Stimulated activated naive B cell treated with anti-CD40 and anti-IgM and Interleukin-4, amounts not matched to agents 10 μg/mL and 1 μg/mL and 100 μg/mL, for 72 hours (primary cell): ENCODE data around the gene ESRRB.

Experiments used
- ATAC-seq, 2 donors: fragments of 150-1000 bp; cut with Tn5 transposase; replicated peaks; 2 replicates each; pipeline ENCODE4 v1.10.0; 2021; ENCODE audit warnings: moderate library complexity in 1 of 2
- DNase-seq: peaks from one replicate; pipeline ENCODE4 v3.0.0; 2021
- H3K27ac Mint-ChIP-seq: one replicate; pipeline ENCODE4 v1.8.0; 2022; ENCODE audit warnings: mild to moderate bottlenecking, mixed read lengths
- H3K27me3 Mint-ChIP-seq, 2 donors: one replicate each; pipeline ENCODE4 v1.8.0; 2022; ENCODE audit warnings: mixed read lengths in 2 of 2
- H3K36me3 Mint-ChIP-seq, 2 donors: one replicate each; pipeline ENCODE4 v1.8.0; 2022; ENCODE audit warnings: mixed read lengths in 2 of 2, mild to moderate bottlenecking in 1 of 2
- H3K4me1 Mint-ChIP-seq, 2 donors: one replicate each; pipeline ENCODE4 v1.8.0; 2022; ENCODE audit warnings: mixed read lengths in 2 of 2, mild to moderate bottlenecking in 1 of 2
- H3K4me3 Mint-ChIP-seq, 2 donors: one replicate each; pipeline ENCODE4 v1.8.0; 2022; ENCODE audit warnings: mild to moderate bottlenecking in 2 of 2, mixed read lengths in 2 of 2, moderate library complexity in 1 of 2
- H3K9me3 Mint-ChIP-seq, 2 donors: one replicate each; pipeline ENCODE4 v1.8.0; 2022; ENCODE audit warnings: mixed read lengths in 2 of 2, mild to moderate bottlenecking in 1 of 2

Gene ESRRB

GRCh38 chr14:76407449-76408150 is 31.7 kb downstream of the ESRRB start:
- no peak overlapping the region for H3K27ac Mint-ChIP-seq

DNA sequence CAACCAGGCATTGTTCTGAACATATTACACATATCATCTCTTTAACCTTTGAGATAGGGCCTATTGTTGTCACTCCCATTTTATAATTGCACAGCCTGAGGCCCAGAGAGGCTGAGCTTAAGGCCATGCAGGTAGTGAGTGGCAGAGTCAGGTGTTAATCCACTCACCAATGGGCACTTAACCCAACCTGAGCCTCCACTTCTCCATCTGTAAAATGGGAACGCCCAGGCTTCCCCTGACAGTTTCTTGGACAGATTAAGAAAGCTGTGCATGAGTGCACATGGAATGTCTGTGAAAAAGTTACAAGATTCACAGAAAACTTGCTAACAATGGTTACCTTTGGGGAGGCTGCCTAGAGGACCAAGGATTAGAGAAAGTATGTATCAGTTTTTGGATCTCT is 32.9 kb downstream of the ESRRB start:
- Mint-ChIP-seq H3K4me3 (no peak overlapping the region), H3K4me1 (no peaks in the 10 kb centered on the region), H3K9me3 (peaks cover 0 to 2% of the 10 kb centered on the region in 2 donors), H3K27ac (no peak overlapping the region), H3K36me3 (no peaks in the 10 kb centered on the region), H3K27me3 (peaks cover 27 to 49% of the 10 kb centered on the region in 2 donors)
- no peak for DNase-seq
- no peak for ATAC-seq

More at GRCh38 chr14:76407449-76408150, 31.7 kb downstream of the ESRRB start:
- ATAC-seq (no peak), DNase-seq (no peak)
- Mint-ChIP-seq H3K36me3 (no peaks in the 10 kb centered on the region), H3K27me3 (peaks cover 21 to 51% of the 10 kb centered on the region in 2 donors), H3K9me3 (no peaks in the 10 kb centered on the region), H3K4me3 (no peak overlapping the region), H3K4me1 (no peaks in the 10 kb centered on the region)

GRCh38 chr14:76412501-76412900 is 36.6 kb downstream of the ESRRB start:
- DNase-seq: no peak
- Mint-ChIP-seq H3K27ac (no peak overlapping the region), H3K9me3 (peaks cover 0 to 2% of the 10 kb centered on the region in 2 donors), H3K36me3 (no peaks in the 10 kb centered on the region), H3K4me3 (no peak overlapping the region), H3K4me1 (peaks cover 2 to 7% of the 10 kb centered on the region in 2 donors), H3K27me3 (peaks cover 49 to 61% of the 10 kb centered on the region in 2 donors)
- ATAC-seq: no peak

DNA sequence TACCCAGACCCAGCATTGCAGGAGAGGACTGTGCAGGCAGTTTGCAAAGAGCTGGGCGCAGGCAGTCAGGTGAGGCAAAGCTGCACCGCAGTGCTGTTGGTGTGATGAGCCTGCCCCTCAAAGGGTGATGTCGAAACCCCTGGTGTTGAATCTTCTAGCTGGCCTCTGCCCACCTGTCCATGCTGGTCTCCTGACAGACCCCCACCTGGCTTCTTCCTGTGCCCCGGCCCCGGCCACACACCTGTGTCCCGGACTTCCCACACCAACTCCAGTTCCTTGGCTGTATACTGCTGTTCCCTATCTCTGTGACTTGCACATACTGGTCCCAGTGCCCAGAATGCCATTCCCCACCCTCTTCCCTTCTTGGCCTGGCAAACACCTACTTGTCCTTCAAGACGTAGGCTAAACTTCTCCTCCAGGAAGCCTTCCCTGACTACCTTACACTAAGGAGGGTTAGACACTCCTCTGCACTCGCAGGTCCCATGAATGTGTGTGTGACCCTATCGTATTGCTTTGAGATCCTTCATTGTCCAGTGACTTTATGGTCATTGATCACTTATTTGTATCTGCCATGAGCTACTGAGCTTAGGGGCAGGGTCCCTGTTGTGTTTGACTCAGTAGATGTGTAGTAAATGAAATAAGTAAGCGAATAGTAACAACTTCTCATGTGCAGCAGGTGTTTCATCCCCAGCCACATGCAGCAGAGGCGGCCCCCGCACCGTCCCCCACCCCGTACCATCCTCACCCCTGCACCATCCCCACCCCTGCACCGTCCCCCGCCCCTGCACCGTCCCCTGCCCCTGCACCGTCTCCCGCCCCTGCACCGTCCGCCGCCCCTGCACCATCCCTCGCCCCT is 37.4 kb downstream of the ESRRB start:
- Mint-ChIP-seq H3K36me3 (no peaks in the 10 kb centered on the region), H3K4me1 (peaks cover 3 to 7% of the 10 kb centered on the region in 2 donors), H3K4me3 (no peak overlapping the region), H3K27me3 (peaks cover 51 to 53% of the 10 kb centered on the region in 2 donors), H3K9me3 (peaks cover 0 to 2% of the 10 kb centered on the region in 2 donors), H3K27ac (no peak overlapping the region)
- DNase-seq (no peak), ATAC-seq (no peak)

DNA sequence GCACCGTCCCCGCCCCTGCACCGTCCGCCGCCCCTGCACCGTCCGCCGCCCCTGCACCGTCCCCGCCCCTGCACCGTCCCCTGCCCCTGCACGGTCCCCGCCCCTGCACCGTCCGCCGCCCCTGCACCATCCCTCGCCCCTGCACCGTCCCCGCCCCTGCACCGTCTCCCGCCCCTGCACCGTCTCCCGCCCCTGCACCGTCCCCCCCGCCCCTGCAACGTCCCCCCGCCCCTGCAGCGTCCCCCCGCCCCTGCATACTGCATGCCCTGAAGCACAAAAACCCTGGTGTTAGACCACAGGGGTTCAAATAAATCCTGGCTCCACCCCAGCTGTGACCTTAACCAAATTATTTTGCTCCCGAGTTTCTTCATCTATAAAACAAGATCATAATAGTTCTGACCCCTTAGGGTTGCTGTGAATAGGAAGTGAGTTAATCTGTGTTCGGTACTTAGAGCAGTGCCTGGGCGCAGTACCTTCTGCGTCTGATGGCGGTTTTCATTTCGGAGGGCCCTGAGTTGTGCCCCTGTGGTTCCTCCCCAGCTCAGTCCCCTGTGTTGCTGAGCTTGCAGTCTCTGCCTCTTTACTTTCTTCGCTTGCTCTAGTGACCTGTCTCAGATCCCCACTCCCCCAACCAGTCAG is 38.1 kb downstream of the ESRRB start:
- Mint-ChIP-seq H3K4me1 (peaks cover 8% of the 10 kb centered on the region in 2 donors), H3K36me3 (no peaks in the 10 kb centered on the region), H3K4me3 (peak overlapping the region in 1 of 2 donors; percentile 12), H3K27ac (no peak overlapping the region), H3K27me3 (peaks cover 49 to 52% of the 10 kb centered on the region in 2 donors), H3K9me3 (peaks cover 0 to 2% of the 10 kb centered on the region in 2 donors)
- ATAC-seq: no peak
- DNase-seq: no peak

DNA sequence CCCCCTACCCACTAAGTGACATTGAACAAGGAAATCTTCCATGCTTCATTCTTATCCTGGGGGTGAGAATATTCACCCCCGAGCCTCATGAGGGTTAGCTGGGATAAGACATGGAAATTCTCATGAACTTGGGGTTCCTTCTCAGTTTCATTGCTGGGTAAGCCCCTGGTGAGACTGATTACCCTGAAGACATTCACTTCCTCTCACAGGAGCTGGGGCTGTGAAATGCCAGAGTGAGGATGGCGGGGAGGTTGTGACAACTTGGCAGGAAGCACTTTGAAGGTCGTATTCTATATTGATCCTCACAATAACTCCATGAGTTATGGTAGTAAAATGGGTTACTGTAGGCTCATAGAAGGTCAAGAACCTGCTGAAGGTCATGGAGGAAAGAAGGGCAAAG is 43.5 kb downstream of the ESRRB start:
- ATAC-seq (peak; percentile 87 to 89), DNase-seq (no peak)
- no peaks in the 10 kb centered on the region for H3K36me3 Mint-ChIP-seq
- peaks cover 11 to 13% of the 10 kb centered on the region in 2 donors for H3K4me1 Mint-ChIP-seq
- no peaks in the 10 kb centered on the region for H3K9me3 Mint-ChIP-seq
- H3K4me3 Mint-ChIP-seq: no peak overlapping the region
- H3K27me3 Mint-ChIP-seq: peaks cover 26 to 28% of the 10 kb centered on the region in 2 donors
- peak overlapping the region; percentile 65 for H3K27ac Mint-ChIP-seq

DNA sequence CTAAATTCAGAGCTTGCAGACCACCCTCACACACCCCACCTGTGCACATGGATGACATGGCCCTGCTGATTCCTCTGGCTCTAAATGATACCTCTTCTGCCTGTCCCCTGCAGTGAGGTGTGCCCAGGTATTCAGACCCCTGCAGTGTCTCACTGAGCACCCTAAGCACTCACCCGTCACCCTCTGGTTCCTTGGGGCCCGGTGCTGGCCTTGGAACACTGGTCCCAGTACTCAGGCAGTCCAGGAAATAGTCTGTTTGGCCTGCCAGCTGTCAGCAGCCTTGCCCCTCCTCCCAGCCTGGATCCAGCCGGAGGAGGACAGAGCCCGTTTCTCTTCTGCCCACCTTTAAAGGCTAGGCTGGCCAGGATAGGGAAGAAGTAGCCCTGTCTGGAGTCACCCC is 44.9 kb downstream of the ESRRB start:
- Mint-ChIP-seq H3K9me3 (peaks cover 0 to 2% of the 10 kb centered on the region in 2 donors), H3K36me3 (peaks cover 0 to 1% of the 10 kb centered on the region in 2 donors), H3K4me1 (peaks cover 10% of the 10 kb centered on the region in 2 donors), H3K4me3 (no peak overlapping the region), H3K27me3 (peaks cover 20 to 24% of the 10 kb centered on the region in 2 donors), H3K27ac (no peak overlapping the region)
- DNase-seq: no peak
- ATAC-seq: no peak

- DNase-seq: no peak
- Mint-ChIP-seq H3K4me1 (peaks cover 10% of the 10 kb centered on the region in 2 donors), H3K27me3 (peaks cover 17 to 18% of the 10 kb centered on the region in 2 donors), H3K36me3 (peaks cover 0 to 3% of the 10 kb centered on the region in 2 donors), H3K9me3 (peaks cover 0 to 2% of the 10 kb centered on the region in 2 donors), H3K27ac (no peak overlapping the region), H3K4me3 (no peak overlapping the region)
- no peak for ATAC-seq
Measured at GRCh38 chr14:76421662-76422061, 45.7 kb downstream of the ESRRB start.

DNA sequence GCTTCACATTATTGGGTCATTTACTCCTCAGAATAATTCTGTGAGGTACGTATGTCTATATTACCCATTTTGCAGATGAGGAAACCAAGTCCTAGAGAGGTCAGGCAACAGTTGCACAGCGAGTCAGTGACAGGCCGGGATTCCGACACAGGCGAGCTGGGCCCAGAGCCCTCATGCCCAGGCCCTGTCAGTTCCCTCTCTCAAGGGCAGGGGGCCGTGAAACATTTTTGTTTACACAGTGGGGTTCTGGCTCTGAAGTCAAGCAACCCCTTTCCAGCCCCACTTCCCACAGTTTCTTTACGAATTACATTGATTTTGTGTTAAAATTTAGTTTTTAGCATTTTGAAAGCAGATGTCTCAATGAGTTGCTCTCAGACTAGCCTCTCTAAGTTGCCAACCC is 46.7 kb downstream of the ESRRB start:
- Mint-ChIP-seq H3K9me3 (peaks cover 0 to 2% of the 10 kb centered on the region in 2 donors), H3K4me3 (no peak overlapping the region), H3K27ac (no peak overlapping the region), H3K4me1 (peaks cover 10% of the 10 kb centered on the region in 2 donors), H3K36me3 (peaks cover 0 to 3% of the 10 kb centered on the region in 2 donors), H3K27me3 (peaks cover 7 to 15% of the 10 kb centered on the region in 2 donors)
- ATAC-seq (no peak), DNase-seq (no peak)

- peaks cover 0 to 2% of the 10 kb centered on the region in 2 donors for H3K9me3 Mint-ChIP-seq
- H3K4me3 Mint-ChIP-seq: no peak overlapping the region
- no peak for DNase-seq
- no peak overlapping the region for H3K27ac Mint-ChIP-seq
- peaks cover 7 to 10% of the 10 kb centered on the region in 2 donors for H3K4me1 Mint-ChIP-seq
- peaks cover 7 to 15% of the 10 kb centered on the region in 2 donors for H3K27me3 Mint-ChIP-seq
- peaks cover 0 to 3% of the 10 kb centered on the region in 2 donors for H3K36me3 Mint-ChIP-seq
- ATAC-seq: no peak
Measured at GRCh38 chr14:76423534-76423933, 47.6 kb downstream of the ESRRB start.

DNA sequence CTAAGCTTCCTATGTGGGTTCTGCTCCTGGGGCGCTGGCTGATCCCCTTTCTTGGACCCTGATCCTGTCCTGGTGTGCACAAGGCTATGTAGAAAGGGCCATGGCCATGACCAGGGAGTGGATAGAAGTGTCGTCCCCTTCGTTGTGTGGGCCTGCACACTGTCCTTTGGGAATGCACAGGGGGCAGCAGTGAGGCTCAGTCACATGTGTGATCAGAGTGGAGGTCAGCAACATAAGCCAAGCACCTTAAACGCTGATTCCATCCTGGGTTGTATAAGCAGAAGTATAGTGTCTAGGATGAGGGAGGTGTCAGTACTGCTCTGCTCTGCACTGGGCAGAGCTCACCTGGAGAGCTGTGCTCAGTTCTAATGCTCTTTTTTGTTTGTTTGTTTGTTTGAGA is 48.4 kb downstream of the ESRRB start:
- Mint-ChIP-seq H3K4me3 (no peak overlapping the region), H3K36me3 (peaks cover 0 to 3% of the 10 kb centered on the region in 2 donors), H3K27me3 (peaks cover 7 to 15% of the 10 kb centered on the region in 2 donors), H3K9me3 (peaks cover 0 to 2% of the 10 kb centered on the region in 2 donors), H3K27ac (no peak overlapping the region), H3K4me1 (peaks cover 4 to 6% of the 10 kb centered on the region in 2 donors)
- DNase-seq: no peak
- no peak for ATAC-seq

- H3K9me3 Mint-ChIP-seq: peaks cover 0 to 2% of the 10 kb centered on the region in 2 donors
- DNase-seq (no peak), ATAC-seq (no peak)
- no peak overlapping the region for H3K27ac Mint-ChIP-seq
- peaks cover 7 to 15% of the 10 kb centered on the region in 2 donors for H3K27me3 Mint-ChIP-seq
- no peak overlapping the region for H3K4me3 Mint-ChIP-seq
- H3K36me3 Mint-ChIP-seq: peaks cover 0 to 3% of the 10 kb centered on the region in 2 donors
- no peaks in the 10 kb centered on the region for H3K4me1 Mint-ChIP-seq
Measured at GRCh38 chr14:76426161-76426696, 50.3 kb downstream of the ESRRB start.

DNA sequence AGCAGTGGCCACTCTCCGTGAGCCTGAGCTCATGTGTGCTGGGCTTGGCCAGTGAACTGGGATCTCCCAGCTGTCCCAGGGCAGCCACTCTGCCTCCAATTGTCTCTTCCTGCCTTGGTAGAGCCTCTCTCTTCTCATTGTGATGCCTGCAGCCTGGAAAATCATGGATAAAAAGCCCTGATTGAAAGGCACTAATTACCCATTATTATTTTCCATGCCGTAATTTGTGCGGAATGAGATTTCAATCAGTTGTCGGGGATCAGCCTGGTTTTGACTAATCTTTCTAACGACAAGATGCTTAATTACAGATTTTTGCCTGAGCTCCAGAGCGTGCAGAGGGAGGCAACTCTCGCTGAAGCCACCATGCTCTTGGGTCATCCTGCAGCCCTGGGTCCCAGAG is 52.7 kb downstream of the ESRRB start:
- no peaks in the 10 kb centered on the region for H3K4me1 Mint-ChIP-seq
- H3K36me3 Mint-ChIP-seq: peaks cover 0 to 3% of the 10 kb centered on the region in 2 donors

GRCh38 chr14:76430017-76430416 is 54.1 kb downstream of the ESRRB start:
- Mint-ChIP-seq H3K27ac (no peak overlapping the region), H3K4me1 (no peaks in the 10 kb centered on the region), H3K36me3 (peaks cover 0 to 3% of the 10 kb centered on the region in 2 donors), H3K9me3 (peaks cover 0 to 2% of the 10 kb centered on the region in 2 donors), H3K4me3 (no peak overlapping the region), H3K27me3 (peaks cover 14 to 32% of the 10 kb centered on the region in 2 donors)
- no peak for DNase-seq
- ATAC-seq: no peak

More for the DNA sequence above, 52.7 kb downstream of the ESRRB start:
- H3K27ac Mint-ChIP-seq: no peak overlapping the region
- H3K9me3 Mint-ChIP-seq: peaks cover 0 to 2% of the 10 kb centered on the region in 2 donors
- ATAC-seq (no peak), DNase-seq (no peak)
- H3K4me3 Mint-ChIP-seq: no peak overlapping the region
- peaks cover 15 to 23% of the 10 kb centered on the region in 2 donors for H3K27me3 Mint-ChIP-seq
